Measurements from ENCODE around the gene IL4.

Gene IL4

GRCh38 chr5:132665574-132666080, 8.2 kb upstream of the IL4 start (continued):
- no peak for TF ChIP-seq GLIS3 (CRISPR knock-in tag; IDR thresholded peaks at IDR 0.05)

GRCh38 chr5:132666310-132667123, 7.3 kb upstream of the IL4 start:
- ATAC-seq = no peak
- TF ChIP-seq ZC3H10 (CRISPR knock-in tag; IDR thresholded peaks at IDR 0.05) (no peak), PPARA (CRISPR knock-in tag; IDR thresholded peaks at IDR 0.05; ENCODE audit: borderline replicate concordance) (no peak), ZNF565 (CRISPR knock-in tag; conservative IDR thresholded peaks at IDR 0.05; ENCODE audit: low read depth) (no peak), ZNF8 (CRISPR knock-in tag; IDR thresholded peaks at IDR 0.05) (no peak)

DNA sequence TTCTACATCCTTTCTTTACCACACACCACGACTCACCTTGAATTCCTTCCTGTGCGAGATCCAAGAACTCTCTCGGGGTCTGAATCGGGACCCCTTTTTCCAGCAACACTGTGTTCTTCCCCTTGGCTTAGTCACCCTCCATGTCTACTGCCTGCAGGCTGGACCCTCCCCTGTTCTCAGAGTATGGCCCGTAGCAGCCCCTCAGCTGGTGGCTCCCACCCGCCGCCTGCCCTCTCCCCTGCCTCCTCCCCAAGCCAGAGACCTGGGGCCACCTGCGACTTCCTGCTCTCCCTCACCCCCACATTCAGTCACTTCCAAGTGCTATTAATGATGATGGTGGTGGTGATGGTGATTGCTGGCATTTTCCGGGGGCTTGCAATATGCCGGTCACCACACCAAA, 6.5 kb upstream of the IL4 start:
- no peak for ATAC-seq

GRCh38 chr5:132667761-132668705, 5.8 kb upstream of the IL4 start:
- no peak for ATAC-seq
- TF ChIP-seq POU6F1 (CRISPR knock-in tag; IDR thresholded peaks at IDR 0.05; ENCODE audit: borderline replicate concordance, low read depth) = no peak
- TF ChIP-seq ISL1 (CRISPR knock-in tag; IDR thresholded peaks at IDR 0.05) = no peak
- no peak for TF ChIP-seq ZNF8 (CRISPR knock-in tag; IDR thresholded peaks at IDR 0.05)
- TF ChIP-seq TOX (CRISPR knock-in tag; IDR thresholded peaks at IDR 0.05; ENCODE audit: borderline replicate concordance) = no peak
- no peak for TF ChIP-seq TCF4 (CRISPR knock-in tag; IDR thresholded peaks at IDR 0.05; ENCODE audit: borderline replicate concordance)
- TF ChIP-seq ZFP30 (CRISPR knock-in tag; IDR thresholded peaks at IDR 0.05) = no peak
- TF ChIP-seq CSDC2 (CRISPR knock-in tag; IDR thresholded peaks at IDR 0.05) = no peak
- no peak for TF ChIP-seq OSR1 (CRISPR knock-in tag; IDR thresholded peaks at IDR 0.05)
- TF ChIP-seq RARB (CRISPR knock-in tag; IDR thresholded peaks at IDR 0.05) = no peak
- TF ChIP-seq TSHZ2 (CRISPR knock-in tag; IDR thresholded peaks at IDR 0.05) = no peak
- TF ChIP-seq CSRNP3 (CRISPR knock-in tag; IDR thresholded peaks at IDR 0.05) = no peak
- TF ChIP-seq PPARA (CRISPR knock-in tag; IDR thresholded peaks at IDR 0.05; ENCODE audit: borderline replicate concordance) = no peak
- TF ChIP-seq ARNTL (CRISPR knock-in tag; IDR thresholded peaks at IDR 0.05; ENCODE audit: borderline replicate concordance, low read depth) = no peak
- TF ChIP-seq ESRRG (CRISPR knock-in tag; IDR thresholded peaks at IDR 0.05) = no peak

More for the DNA sequence above, 6.5 kb upstream of the IL4 start:
- TF ChIP-seq SNAI2 (CRISPR knock-in tag; IDR thresholded peaks at IDR 0.05) (no peak), RARB (CRISPR knock-in tag; IDR thresholded peaks at IDR 0.05) (no peak), BACH2 (CRISPR knock-in tag; IDR thresholded peaks at IDR 0.05; ENCODE audit: borderline replicate concordance) (no peak), ESRRG (CRISPR knock-in tag; IDR thresholded peaks at IDR 0.05) (no peak), CSDC2 (CRISPR knock-in tag; IDR thresholded peaks at IDR 0.05) (no peak), ZNF565 (CRISPR knock-in tag; conservative IDR thresholded peaks at IDR 0.05; ENCODE audit: low read depth) (no peak), PATZ1 (CRISPR knock-in tag; IDR thresholded peaks at IDR 0.05; ENCODE audit: borderline replicate concordance) (no peak), ZNF8 (CRISPR knock-in tag; IDR thresholded peaks at IDR 0.05) (no peak), POU6F1 (CRISPR knock-in tag; IDR thresholded peaks at IDR 0.05; ENCODE audit: borderline replicate concordance, low read depth) (no peak), ZFP30 (CRISPR knock-in tag; IDR thresholded peaks at IDR 0.05) (no peak), ISL1 (CRISPR knock-in tag; IDR thresholded peaks at IDR 0.05) (no peak), GLIS3 (CRISPR knock-in tag; IDR thresholded peaks at IDR 0.05) (no peak), OSR1 (CRISPR knock-in tag; IDR thresholded peaks at IDR 0.05) (no peak), ZC3H10 (CRISPR knock-in tag; IDR thresholded peaks at IDR 0.05) (no peak)
